Glutamatergic neuron (in vitro differentiated cells): ENCODE results near the gene LARP1. TPM values are rescaled to one million over a fixed set of nuclear protein-coding genes. Genes with fewer than 3 reads are reported as not detected.
"Not testable (repeated sequence)": the region's sequence is repeated elsewhere in the genome, so short reads cannot be mapped to it uniquely, and the experiment has no call there.

Experiments used
- DNase-seq: peaks from one replicate; pipeline ENCODE4 v3.0.0; 2022
- H3K27ac Mint-ChIP-seq: one replicate; pipeline ENCODE4 v1.8.0; 2020; ENCODE audit warnings: mild to moderate bottlenecking, mixed read lengths, inconsistent platforms; ENCODE audit not compliant: unreplicated experiment
- H3K27me3 Mint-ChIP-seq: one replicate; pipeline ENCODE4 v1.8.0; 2020; ENCODE audit warnings: mild to moderate bottlenecking, moderate library complexity, mixed read lengths, inconsistent platforms; ENCODE audit not compliant: unreplicated experiment
- H3K36me3 Mint-ChIP-seq: one replicate; pipeline ENCODE4 v1.8.0; 2020; ENCODE audit warnings: mild to moderate bottlenecking, mixed read lengths, inconsistent platforms; ENCODE audit not compliant: unreplicated experiment
- H3K4me1 Mint-ChIP-seq: one replicate; pipeline ENCODE4 v1.8.0; 2020; ENCODE audit warnings: mild to moderate bottlenecking, low read depth, mixed read lengths, inconsistent platforms; ENCODE audit not compliant: unreplicated experiment
- H3K4me3 Mint-ChIP-seq: one replicate; pipeline ENCODE4 v1.8.0; 2020; ENCODE audit warnings: mild to moderate bottlenecking, mixed read lengths, inconsistent platforms; ENCODE audit not compliant: unreplicated experiment
- H3K9me3 Mint-ChIP-seq: one replicate; pipeline ENCODE4 v1.8.0; 2020; ENCODE audit warnings: mild to moderate bottlenecking, moderate library complexity, mixed read lengths, inconsistent platforms; ENCODE audit not compliant: unreplicated experiment
- total RNA-seq: library from RNA; stranded (reverse); fragmentation: NEBNext Ultra II Directional; extraction: Animal tissue kit (Norgen Biotek cat#: 25700); gene quantifications from one replicate; pipeline ENCODE4 v1.2.1, GENCODE V29; 2021; ENCODE audit not compliant: unreplicated experiment
- TF ChIP-seq, protein P1 (sequence below): fragments of 200-600 bp; sonication (generic); IDR thresholded peaks from one replicate; pipeline ENCODE4 v1.5.0; 2021; ENCODE audit not compliant: partially characterized antibody, unreplicated experiment

The LARP1 gene
- total RNA-seq, 1 donor from 2014 or later: 199 TPM

DNA sequence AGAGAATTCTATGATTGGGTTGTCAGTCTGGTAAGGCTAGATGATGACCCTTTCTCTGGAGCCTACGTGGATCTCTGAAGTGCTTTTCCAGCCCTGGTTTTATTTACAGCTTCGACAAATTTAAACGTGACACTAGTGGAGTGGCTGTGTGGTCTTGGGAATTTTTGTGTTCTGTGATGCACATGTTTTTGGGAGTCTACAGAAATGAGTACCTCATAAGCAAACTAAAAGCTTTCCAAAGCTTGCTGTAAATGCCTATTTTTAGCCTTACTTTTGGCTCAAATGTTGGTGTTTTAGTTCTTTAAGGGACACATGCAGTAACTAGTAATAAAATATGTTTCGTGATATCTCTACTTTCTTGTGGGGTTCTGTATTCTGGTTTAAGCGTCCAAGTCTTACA lies 3.3 kb downstream of the LARP1 start:
- Mint-ChIP-seq H3K27ac (no peak overlapping the region), H3K36me3 (no peaks in the 10 kb centered on the region), H3K27me3 (peaks cover 11% of the 10 kb centered on the region), H3K4me3 (peak overlapping the region; percentile 88), H3K4me1 (peaks cover 24% of the 10 kb centered on the region), H3K9me3 (peaks cover 11% of the 10 kb centered on the region)
- TF ChIP-seq, protein P1, sequence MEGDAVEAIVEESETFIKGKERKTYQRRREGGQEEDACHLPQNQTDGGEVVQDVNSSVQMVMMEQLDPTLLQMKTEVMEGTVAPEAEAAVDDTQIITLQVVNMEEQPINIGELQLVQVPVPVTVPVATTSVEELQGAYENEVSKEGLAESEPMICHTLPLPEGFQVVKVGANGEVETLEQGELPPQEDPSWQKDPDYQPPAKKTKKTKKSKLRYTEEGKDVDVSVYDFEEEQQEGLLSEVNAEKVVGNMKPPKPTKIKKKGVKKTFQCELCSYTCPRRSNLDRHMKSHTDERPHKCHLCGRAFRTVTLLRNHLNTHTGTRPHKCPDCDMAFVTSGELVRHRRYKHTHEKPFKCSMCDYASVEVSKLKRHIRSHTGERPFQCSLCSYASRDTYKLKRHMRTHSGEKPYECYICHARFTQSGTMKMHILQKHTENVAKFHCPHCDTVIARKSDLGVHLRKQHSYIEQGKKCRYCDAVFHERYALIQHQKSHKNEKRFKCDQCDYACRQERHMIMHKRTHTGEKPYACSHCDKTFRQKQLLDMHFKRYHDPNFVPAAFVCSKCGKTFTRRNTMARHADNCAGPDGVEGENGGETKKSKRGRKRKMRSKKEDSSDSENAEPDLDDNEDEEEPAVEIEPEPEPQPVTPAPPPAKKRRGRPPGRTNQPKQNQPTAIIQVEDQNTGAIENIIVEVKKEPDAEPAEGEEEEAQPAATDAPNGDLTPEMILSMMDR: no peak
- no peak for DNase-seq

DNA sequence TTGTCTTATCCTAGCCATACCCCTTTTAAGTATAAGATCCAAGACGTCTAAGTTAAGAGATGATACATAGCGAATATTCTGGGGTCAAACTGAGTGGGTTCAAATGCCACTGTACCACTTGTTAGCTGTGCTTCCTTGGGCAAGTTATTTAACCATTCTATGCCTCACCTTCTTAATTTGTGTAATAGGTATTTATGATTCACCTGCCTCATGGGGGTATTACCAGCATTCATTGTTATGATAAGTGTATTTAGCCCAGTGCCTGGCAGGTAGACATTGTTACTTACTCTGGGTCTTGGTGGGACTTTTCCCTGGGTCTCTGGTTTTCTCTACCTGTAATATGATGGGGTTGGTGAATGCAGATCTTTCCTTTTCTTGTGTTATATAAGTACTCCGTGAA lies 3.8 kb downstream of the LARP1 start:
- Mint-ChIP-seq H3K36me3 (no peaks in the 10 kb centered on the region), H3K27me3 (peaks cover 11% of the 10 kb centered on the region), H3K9me3 (peaks cover 11% of the 10 kb centered on the region), H3K4me3 (peak overlapping the region; percentile 69), H3K27ac (no peak overlapping the region), H3K4me1 (peaks cover 24% of the 10 kb centered on the region)
- DNase-seq: no peak
- TF ChIP-seq, protein P1: no peak

DNA sequence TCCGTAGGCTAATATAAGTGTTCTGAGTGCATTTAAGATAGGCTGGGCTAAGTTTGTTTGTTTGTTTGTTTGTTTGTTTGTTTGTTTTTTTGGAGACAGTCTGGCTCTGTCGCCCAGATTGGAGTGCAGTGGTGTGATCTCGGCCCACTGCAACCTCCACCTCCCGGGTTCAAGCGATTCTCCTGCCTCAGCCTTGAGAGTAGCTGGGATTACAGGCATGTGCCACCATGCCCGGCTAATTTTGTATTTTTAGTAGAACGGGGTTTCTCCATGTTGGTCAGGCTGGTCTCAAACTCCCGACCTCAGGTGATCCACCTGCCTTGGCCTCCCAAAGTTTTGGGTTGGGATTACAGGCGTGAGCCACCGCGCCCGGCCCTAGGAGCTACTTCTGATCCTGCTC lies 4.7 kb downstream of the LARP1 start:
- not testable (repeated sequence) for H3K27me3 Mint-ChIP-seq, H3K36me3 Mint-ChIP-seq, H3K27ac Mint-ChIP-seq, DNase-seq, H3K4me3 Mint-ChIP-seq
- H3K9me3 Mint-ChIP-seq: peaks cover 11% of the 10 kb centered on the region
- H3K4me1 Mint-ChIP-seq: peaks cover 21% of the 10 kb centered on the region

DNA sequence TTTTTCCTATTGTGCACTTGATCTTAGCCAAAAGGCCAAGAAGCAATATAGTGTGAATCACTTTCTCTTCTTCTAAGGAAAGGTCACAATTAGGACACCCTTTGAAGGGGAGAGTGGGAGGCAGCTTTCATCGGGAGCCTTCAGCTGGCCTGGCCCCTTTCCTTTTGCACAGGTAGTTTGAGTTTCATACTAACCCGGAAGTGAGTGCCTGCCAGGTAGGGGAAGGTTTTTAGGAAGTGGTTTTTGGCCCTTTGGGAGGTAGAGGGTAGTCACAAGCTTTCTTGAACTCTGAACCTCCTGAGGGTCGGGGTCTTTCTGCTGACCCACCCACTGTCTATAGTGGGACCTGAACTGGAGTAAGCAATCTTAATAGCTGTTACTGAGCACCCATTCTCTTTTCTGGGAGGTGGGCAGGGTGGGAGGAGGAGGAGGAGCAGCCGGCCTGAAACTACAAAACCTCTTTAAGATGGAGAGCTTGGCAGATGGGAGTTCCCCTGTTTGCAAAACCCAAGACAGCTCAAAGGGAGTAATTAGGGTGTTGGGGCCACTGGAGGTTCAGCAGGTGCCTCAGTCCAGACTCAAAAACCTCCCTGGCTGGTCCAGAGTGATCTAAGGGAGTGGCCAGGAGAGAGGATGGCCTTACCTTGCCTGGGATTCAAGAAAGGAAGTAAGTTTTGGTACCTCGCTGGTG lies 6.0 kb downstream of the LARP1 start:
- Mint-ChIP-seq H3K27ac (no peak overlapping the region), H3K9me3 (peaks cover 11% of the 10 kb centered on the region), H3K27me3 (peaks cover 9% of the 10 kb centered on the region), H3K36me3 (no peaks in the 10 kb centered on the region), H3K4me1 (peaks cover 25% of the 10 kb centered on the region), H3K4me3 (no peak overlapping the region)
- TF ChIP-seq, protein P1: no peak
- no peak for DNase-seq

DNA sequence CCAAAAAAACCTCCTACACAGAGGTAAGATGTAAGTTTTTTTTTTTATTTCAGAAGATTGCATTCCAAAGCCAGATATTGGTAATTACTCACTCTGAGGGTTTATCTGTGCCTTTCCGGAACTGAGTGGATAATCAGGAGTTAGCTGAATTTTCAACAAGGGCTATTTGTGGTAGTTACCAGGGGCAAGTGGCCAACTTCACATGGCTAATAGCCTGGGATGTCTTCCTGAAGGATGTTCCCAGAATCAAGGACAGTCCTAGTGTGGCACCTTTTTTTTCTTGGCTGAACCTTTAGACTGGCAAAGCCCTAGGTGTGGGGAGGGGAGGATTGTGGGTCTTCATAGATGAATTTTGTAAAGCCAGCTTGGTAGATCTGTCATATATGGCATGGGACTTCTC lies 7.1 kb downstream of the LARP1 start:
- DNase-seq: no peak
- Mint-ChIP-seq H3K4me1 (peaks cover 29% of the 10 kb centered on the region), H3K36me3 (no peaks in the 10 kb centered on the region), H3K27ac (no peak overlapping the region), H3K4me3 (no peak overlapping the region), H3K9me3 (peaks cover 7% of the 10 kb centered on the region), H3K27me3 (peaks cover 5% of the 10 kb centered on the region)
- TF ChIP-seq, protein P1: no peak
